Astrocyte of the spinal cord (primary cell): ENCODE data around the gene ELOB.

Experiments used
- DNase-seq: peaks from one replicate; pipeline ENCODE4 v3.0.0; 2011; ENCODE audit warnings: low read depth, low spot score
- H3K4me3 ChIP-seq: 2 replicates; pipeline ENCODE4 v1.5.1; 2011; ENCODE audit warnings: low read depth, mild to moderate bottlenecking, low read length, moderate library complexity
- CTCF ChIP-seq: IDR thresholded peaks from 2 replicates; pipeline ENCODE4 v1.5.1; 2012; ENCODE audit warnings: low read depth, mild to moderate bottlenecking, low read length, inconsistent platforms
- in situ Hi-C: cut with HindIII; loops from 2 replicates; pipeline ENCODE4 v1.10.0; 2017; ENCODE audit warnings: low sequenced_read_pairs

The ELOB gene

DNA sequence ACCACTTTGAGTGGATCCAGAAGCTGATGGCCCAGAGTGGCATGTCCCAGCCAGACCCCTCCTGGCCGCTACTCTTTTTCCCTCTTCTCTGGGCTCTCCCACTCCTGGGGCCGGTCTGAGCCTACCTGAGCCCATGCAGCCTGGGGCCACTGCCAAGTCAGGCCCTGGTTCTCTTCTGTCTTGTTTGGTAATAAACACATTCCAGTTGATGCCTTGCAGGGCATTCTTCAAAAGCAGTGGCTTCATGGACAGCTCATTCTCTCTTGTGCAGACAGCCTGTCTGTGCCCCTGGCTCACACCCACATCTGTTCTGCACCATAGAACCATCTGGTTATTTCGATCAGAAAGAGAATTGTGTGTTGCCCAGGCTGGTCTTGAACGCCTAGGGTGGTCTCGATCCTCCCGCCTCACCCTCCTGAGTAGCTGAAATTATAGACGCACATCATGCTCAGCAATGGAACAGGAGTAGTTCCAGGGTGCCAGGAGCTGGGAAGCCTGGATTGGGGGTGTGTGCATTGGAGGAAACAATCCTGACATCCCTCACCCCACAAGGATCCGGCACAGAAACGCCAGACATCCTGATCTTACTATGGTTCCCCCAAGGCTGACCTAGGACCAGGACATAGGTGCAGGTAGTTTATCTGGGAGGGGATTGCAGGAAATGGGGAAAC is 44.5 kb upstream of the ELOB start:
- in situ Hi-C loops = no loop called here
- DNase-seq = no peak
- no peak for TF ChIP-seq CTCF
- H3K4me3 ChIP-seq = no peak overlapping the region

DNA sequence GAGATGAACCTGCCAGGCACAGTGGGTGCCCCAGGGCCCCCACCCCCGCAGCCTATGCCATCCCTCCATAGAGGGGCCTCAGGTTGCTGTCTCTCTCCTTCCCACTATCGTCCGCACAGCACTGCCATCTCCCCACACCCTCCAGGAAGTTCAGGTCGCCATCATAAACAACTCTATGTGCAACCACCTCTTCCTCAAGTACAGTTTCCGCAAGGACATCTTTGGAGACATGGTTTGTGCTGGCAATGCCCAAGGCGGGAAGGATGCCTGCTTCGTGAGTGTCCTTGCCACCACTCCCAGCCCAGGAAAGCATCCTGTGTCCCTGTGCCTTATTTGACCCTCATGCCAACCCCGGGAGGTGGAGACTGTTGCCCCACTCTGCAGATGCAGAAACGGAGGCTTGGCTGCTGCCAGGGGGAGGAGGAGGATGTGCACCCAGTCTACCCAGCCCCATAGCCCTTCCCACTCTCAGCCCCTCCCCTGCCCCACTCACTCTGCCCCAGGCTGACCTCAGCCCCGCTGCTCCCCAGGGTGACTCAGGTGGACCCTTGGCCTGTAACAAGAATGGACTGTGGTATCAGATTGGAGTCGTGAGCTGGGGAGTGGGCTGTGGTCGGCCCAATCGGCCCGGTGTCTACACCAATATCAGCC is 43.9 kb upstream of the ELOB start:
- DNase-seq = no peak
- TF ChIP-seq CTCF = no peak
- no peak overlapping the region for H3K4me3 ChIP-seq
- in situ Hi-C loops = no loop called here

DNA sequence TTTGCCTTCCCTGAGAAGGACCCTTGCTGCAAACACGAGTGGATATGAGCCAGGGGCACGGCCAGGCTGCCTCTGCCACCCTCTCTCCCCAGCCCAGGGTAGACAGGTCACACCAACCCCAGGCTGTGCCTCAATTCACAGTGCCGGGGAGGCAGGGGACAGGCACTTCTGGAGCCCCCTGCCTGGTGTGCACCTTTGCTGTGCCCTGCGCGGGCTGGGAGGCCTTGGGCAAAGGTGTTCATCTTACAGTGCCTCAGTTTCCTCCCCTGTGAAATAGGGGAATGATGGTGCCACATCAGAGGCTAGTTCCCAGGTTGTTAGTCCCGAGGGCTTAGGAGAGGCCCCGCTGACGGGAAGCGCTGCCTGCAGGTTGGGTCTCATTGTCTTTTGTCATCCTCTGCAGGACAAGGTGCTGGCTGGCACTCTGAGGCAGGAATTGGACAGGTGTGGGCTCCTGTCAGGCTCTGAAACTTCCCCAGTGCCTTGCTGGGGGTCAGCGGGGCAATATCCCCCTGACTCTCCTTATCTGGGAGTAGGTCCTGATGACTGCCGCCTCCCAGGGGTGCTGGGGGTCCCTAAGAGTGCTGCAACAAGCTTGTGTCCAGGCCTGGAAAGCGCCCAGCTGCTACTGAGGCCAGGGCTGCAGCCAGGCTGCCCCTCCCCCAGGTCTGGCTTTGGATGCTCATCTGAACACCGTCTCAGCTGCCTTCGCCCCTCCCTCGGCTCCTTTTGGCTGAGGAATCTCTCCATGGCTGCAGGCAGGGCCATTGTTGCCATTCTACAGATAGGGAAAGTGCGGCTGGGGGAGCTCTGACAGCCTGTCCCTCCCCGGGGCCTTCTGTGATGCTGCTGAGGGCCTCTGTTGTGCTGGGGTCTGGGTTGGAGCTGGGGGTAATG is 43.1 kb upstream of the ELOB start:
- H3K4me3 ChIP-seq = no peak overlapping the region
- DNase-seq = no peak
- in situ Hi-C loops = no loop called here
- no peak for TF ChIP-seq CTCF

- no peak overlapping the region for H3K4me3 ChIP-seq
- DNase-seq = no peak
- in situ Hi-C loops = no loop called here
- TF ChIP-seq CTCF = no peak
These were observed 42.3 kb upstream of the ELOB start for GRCh38 chr16:2819179-2819938.

DNA sequence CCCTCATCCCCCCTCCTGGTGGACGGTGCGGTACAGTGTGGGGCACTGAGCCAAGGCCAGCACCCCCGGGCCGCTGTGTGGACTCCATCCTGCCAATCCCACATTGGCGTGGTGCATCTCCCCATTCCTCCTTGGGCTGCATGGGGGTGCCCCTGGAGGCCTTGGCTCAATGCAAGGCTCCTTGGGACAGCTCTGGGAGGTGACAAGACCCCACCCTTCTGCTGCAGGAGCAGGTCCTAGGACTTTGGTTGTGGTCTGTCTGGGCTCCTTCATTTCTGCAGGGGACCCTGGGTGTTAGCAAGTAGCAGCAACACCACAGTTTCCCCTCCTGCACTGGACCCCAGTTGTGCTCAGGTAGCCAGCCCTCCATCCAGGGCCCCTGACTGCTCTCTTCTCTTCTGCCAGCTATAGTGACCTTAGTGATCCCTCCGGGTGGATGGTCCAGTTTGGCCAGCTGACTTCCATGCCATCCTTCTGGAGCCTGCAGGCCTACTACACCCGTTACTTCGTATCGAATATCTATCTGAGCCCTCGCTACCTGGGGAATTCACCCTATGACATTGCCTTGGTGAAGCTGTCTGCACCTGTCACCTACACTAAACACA is 41.3 kb upstream of the ELOB start:
- no peak for TF ChIP-seq CTCF
- DNase-seq = no peak
- in situ Hi-C loops = no loop called here

More for the DNA sequence above, 41.3 kb upstream of the ELOB start:
- no peak overlapping the region for H3K4me3 ChIP-seq
